Liver (tissue), 9 donors: ENCODE data around the gene AADAC. TPM values are rescaled to one million over a fixed set of nuclear protein-coding genes. Genes with fewer than 3 reads are reported as not detected.

ENCODE experiments used
- DNase-seq: peaks from one replicate; pipeline ENCODE4 v3.0.0-alpha.2; 2017; ENCODE audit warnings: low spot score
- H3K27ac ChIP-seq, 2 donors: one replicate each; pipeline ENCODE4 v1.7.0; 2013; ENCODE audit warnings: inconsistent platforms in 2 of 2, low read length in 2 of 2, control low read depth in 1 of 2, low read depth in 1 of 2, mild to moderate bottlenecking in 1 of 2
- H3K27me3 ChIP-seq, 4 donors: one replicate each; pipeline versions ENCODE4 v1.6.1 to v1.7.0; 2013; ENCODE audit warnings: low read length in 3 of 4, inconsistent platforms in 1 of 4, mild to moderate bottlenecking in 1 of 4, moderate library complexity in 1 of 4; ENCODE audit not compliant: control insufficient read depth in 4 of 4, insufficient read depth in 4 of 4
- H3K36me3 ChIP-seq, 4 donors: one replicate each; pipeline versions ENCODE4 v1.6.1 to v1.7.0; 2013; ENCODE audit warnings: low read length in 3 of 4, mild to moderate bottlenecking in 3 of 4, low read depth in 1 of 4, moderate library complexity in 1 of 4; ENCODE audit not compliant: control insufficient read depth in 4 of 4, insufficient read depth in 3 of 4
- H3K4me1 ChIP-seq, 4 donors: one replicate each; pipeline versions ENCODE4 v1.6.1 to v1.7.0; 2013; ENCODE audit warnings: low read length in 3 of 4, mild to moderate bottlenecking in 3 of 4, moderate library complexity in 1 of 4; ENCODE audit not compliant: control insufficient read depth in 4 of 4, insufficient read depth in 4 of 4
- H3K4me3 ChIP-seq, 3 donors: one replicate each; pipeline versions ENCODE4 v1.6.1 to v1.7.0; 2013; ENCODE audit warnings: low read length in 3 of 3, control low read depth in 1 of 3, low read depth in 1 of 3, mild to moderate bottlenecking in 1 of 3
- H3K9ac ChIP-seq, 2 donors: one replicate each; pipeline ENCODE4 v1.7.0; 2013; ENCODE audit warnings: low read length in 2 of 2, mild to moderate bottlenecking in 2 of 2, moderate library complexity in 2 of 2, control low read depth in 1 of 2, low read depth in 1 of 2
- H3K9me3 ChIP-seq, 4 donors: one replicate each; pipeline versions ENCODE4 v1.6.1 to v1.7.0; 2013; ENCODE audit warnings: low read length in 3 of 4; ENCODE audit not compliant: control insufficient read depth in 4 of 4
- ATF3 ChIP-seq: IDR thresholded peaks from 2 replicates; pipeline ENCODE4 v1.6.1; 2016; ENCODE audit warnings: antibody characterized with exemption
- CTCF ChIP-seq: fragments of 150-350 bp; IDR thresholded peaks from 2 replicates; pipeline ENCODE4 v1.5.1; 2017; ENCODE audit warnings: improper control_type of control experiment, low read depth, low read length; ENCODE audit not compliant: missing input control
- EGR1 ChIP-seq, 2 donors: IDR thresholded peaks; 2 replicates each; pipeline ENCODE4 v1.6.1; 2016 to 2018; ENCODE audit warnings: antibody characterized with exemption in 2 of 2, low read depth in 2 of 2
- FOXA1 ChIP-seq: IDR thresholded peaks from 2 replicates; pipeline ENCODE4 v1.6.1; 2016; ENCODE audit warnings: antibody characterized with exemption
- FOXA2 ChIP-seq: IDR thresholded peaks from 2 replicates; pipeline ENCODE4 v1.6.1; 2016; ENCODE audit warnings: antibody characterized with exemption
- GABPA ChIP-seq, 2 donors: IDR thresholded peaks in 1 of 2; conservative IDR thresholded peaks in 1 of 2; 2 replicates each; pipeline ENCODE4 v1.6.1; 2016; ENCODE audit warnings: antibody characterized with exemption in 2 of 2, mild to moderate bottlenecking in 1 of 2, moderate library complexity in 1 of 2
- HNF4A ChIP-seq, 2 donors: conservative IDR thresholded peaks; 2 replicates each; pipeline ENCODE4 v1.6.1; 2016; ENCODE audit warnings: antibody characterized with exemption in 2 of 2, mild to moderate bottlenecking in 2 of 2
- HNF4G ChIP-seq: IDR thresholded peaks from 2 replicates; pipeline ENCODE4 v1.6.1; 2016; ENCODE audit warnings: antibody characterized with exemption
- JUND ChIP-seq, 2 donors: IDR thresholded peaks; 2 replicates each; pipeline ENCODE4 v1.6.1; 2016; ENCODE audit warnings: antibody characterized with exemption in 2 of 2
- MAX ChIP-seq: IDR thresholded peaks from 2 replicates; pipeline ENCODE4 v1.6.1; 2016; ENCODE audit warnings: antibody characterized with exemption
- NR2F2 ChIP-seq: IDR thresholded peaks from 2 replicates; pipeline ENCODE4 v1.6.1; 2016; ENCODE audit warnings: antibody characterized with exemption
- RAD21 ChIP-seq, 2 donors: IDR thresholded peaks; 2 replicates each; pipeline ENCODE4 v1.6.1; 2016; ENCODE audit warnings: antibody characterized with exemption in 2 of 2, mild to moderate bottlenecking in 2 of 2
- REST ChIP-seq: IDR thresholded peaks from 2 replicates; pipeline ENCODE4 v1.6.1; 2016; ENCODE audit warnings: antibody characterized with exemption, mild to moderate bottlenecking
- RXRA ChIP-seq, 2 donors: IDR thresholded peaks; 2 replicates each; pipeline ENCODE4 v1.6.1; 2017 to 2018; ENCODE audit warnings: antibody characterized with exemption in 2 of 2, mild to moderate bottlenecking in 1 of 2
- SP1 ChIP-seq: IDR thresholded peaks from 2 replicates; pipeline ENCODE4 v1.6.1; 2018; ENCODE audit warnings: antibody characterized with exemption, mild to moderate bottlenecking
- TAF1 ChIP-seq: conservative IDR thresholded peaks from 2 replicates; pipeline ENCODE4 v1.6.1; 2016; ENCODE audit warnings: antibody characterized with exemption, mild to moderate bottlenecking
- YY1 ChIP-seq: IDR thresholded peaks from 2 replicates; pipeline ENCODE4 v1.6.1; 2016; ENCODE audit warnings: antibody characterized with exemption, mild to moderate bottlenecking
- WGBS: extraction: QIAGEN DNeasy Blood & Tissue Kit; methylation state at CpG from one replicate; pipeline ENCODE4 v1.1.7; 2013; 5-methylcytosine and 5-hydroxymethylcytosine counted together
- polyA plus RNA-seq, 2 donors: library from polyadenylated mRNA; stranded (reverse) in 1 of 2; unstranded in 1 of 2; fragments of 200-250 nt in 1 of 2; fragments of >200 nt in 1 of 2; fragmentation: Nextera tagmentation in 1 of 2; extraction: Ambion mirVana in 1 of 2; gene quantifications; one replicate each; pipeline versions ENCODE4 v1.2.1 to v1.2.3, GENCODE V29; 2013 to 2015
- total RNA-seq, 2 donors: library from RNA; depleted of rRNA; stranded (reverse); fragments of >200 nt; gene quantifications; one replicate each; pipeline ENCODE4 v1.2.3, GENCODE V29; 2014
- donor health status: healthy.
- donor health status: healthy.
- donor health status: healthy.
- donor health status: healthy.
- donor health status: healthy.

The AADAC gene
- total and polyA plus RNA-seq, 4 donors: 144 to 321 (median 281) TPM

GRCh38 chr3:151793636-151794035, 20.3 kb upstream of the AADAC start (continued):
- no peak for TF ChIP-seq CTCF

GRCh38 chr3:151794080-151794479, 19.8 kb upstream of the AADAC start:
- Histone ChIP-seq H3K4me3 (no peak overlapping the region), H3K27ac (no peak overlapping the region), H3K9me3 (no peaks in the 10 kb centered on the region), H3K4me1 (peaks cover 0 to 4% (median 1%) of the 10 kb centered on the region in 4 donors), H3K9ac (no peak overlapping the region), H3K27me3 (no peaks in the 10 kb centered on the region), H3K36me3 (no peaks in the 10 kb centered on the region)
- DNase-seq: no peak
- 49% methylated on average over 2 of the region's 2 CpGs for WGBS
- TF ChIP-seq HNF4A (conservative IDR thresholded peaks at IDR 0.05): peak in 1 of 2 donors; percentile 45
- TF ChIP-seq REST: no peak
- TF ChIP-seq NR2F2: no peak
- peak in 1 of 2 donors; percentile 18 for TF ChIP-seq RXRA (IDR thresholded peaks at IDR 0.05)
- peak; percentile 41 for TF ChIP-seq YY1

GRCh38 chr3:151795276-151795675, 18.6 kb upstream of the AADAC start:
- H3K36me3 ChIP-seq: no peaks in the 10 kb centered on the region
- no peaks in the 10 kb centered on the region for H3K27me3 ChIP-seq
- WGBS: 97% methylated on average over 4 of the region's 4 CpGs
- TF ChIP-seq RAD21 (IDR thresholded peaks at IDR 0.05) (no peak), EGR1 (IDR thresholded peaks at IDR 0.05; ENCODE audit: low read depth in 2 of 2) (no peak), FOXA1 (no peak), NR2F2 (no peak), GABPA (IDR thresholded peaks at IDR 0.05 in 1 of 2, conservative IDR thresholded peaks at IDR 0.05 in 1 of 2) (no peak), RXRA (IDR thresholded peaks at IDR 0.05) (no peak), CTCF (no peak), HNF4A (conservative IDR thresholded peaks at IDR 0.05) (no peak), ATF3 (no peak), SP1 (no peak), REST (no peak), TAF1 (no peak), HNF4G (no peak), FOXA2 (no peak), JUND (IDR thresholded peaks at IDR 0.05) (no peak), YY1 (no peak), MAX (no peak)
- H3K4me3 ChIP-seq: no peak overlapping the region
- H3K9me3 ChIP-seq: no peaks in the 10 kb centered on the region
- no peak for DNase-seq
- H3K4me1 ChIP-seq: peaks cover 0 to 4% (median 1%) of the 10 kb centered on the region in 4 donors
- H3K27ac ChIP-seq: no peak overlapping the region
- H3K9ac ChIP-seq: no peak overlapping the region
